WERI-Rb-1 (cell line): ENCODE measurements around the gene OMP.

Experiments used
- DNase-seq: peaks from one replicate; pipeline ENCODE4 v3.0.0-alpha.2; 2020
- H3K27ac ChIP-seq: fragments of 250-450 bp; sonication (Bioruptor Pico); 2 replicates; pipeline ENCODE4 v1.5.1; 2020; ENCODE audit warnings: mild to moderate bottlenecking, moderate library complexity
- H3K27me3 ChIP-seq: fragments of 250-450 bp; sonication (Bioruptor Pico); 2 replicates; pipeline ENCODE4 v1.5.1; 2021; ENCODE audit warnings: mild to moderate bottlenecking, low read depth, moderate library complexity; ENCODE audit not compliant: insufficient read depth, severe bottlenecking
- H3K36me3 ChIP-seq: fragments of 250-450 bp; sonication (Bioruptor Pico); 2 replicates; pipeline ENCODE4 v1.5.1; 2020; ENCODE audit warnings: mild to moderate bottlenecking, moderate library complexity
- H3K4me3 ChIP-seq: 2 replicates; pipeline ENCODE4 v1.5.1; 2011; ENCODE audit warnings: low read depth, mild to moderate bottlenecking, control low read depth, low read length
- H3K9me3 ChIP-seq: fragments of 250-450 bp; sonication (Bioruptor Pico); 2 replicates; pipeline ENCODE4 v1.5.1; 2021; ENCODE audit warnings: mild to moderate bottlenecking, moderate library complexity; ENCODE audit not compliant: severe bottlenecking
- TF ChIP-seq, protein P1 (sequence below): IDR thresholded peaks from 2 replicates; pipeline ENCODE4 v1.5.1; 2011; ENCODE audit warnings: low read depth, mild to moderate bottlenecking, control low read depth, inconsistent platforms, low read length

OMP gene

DNA sequence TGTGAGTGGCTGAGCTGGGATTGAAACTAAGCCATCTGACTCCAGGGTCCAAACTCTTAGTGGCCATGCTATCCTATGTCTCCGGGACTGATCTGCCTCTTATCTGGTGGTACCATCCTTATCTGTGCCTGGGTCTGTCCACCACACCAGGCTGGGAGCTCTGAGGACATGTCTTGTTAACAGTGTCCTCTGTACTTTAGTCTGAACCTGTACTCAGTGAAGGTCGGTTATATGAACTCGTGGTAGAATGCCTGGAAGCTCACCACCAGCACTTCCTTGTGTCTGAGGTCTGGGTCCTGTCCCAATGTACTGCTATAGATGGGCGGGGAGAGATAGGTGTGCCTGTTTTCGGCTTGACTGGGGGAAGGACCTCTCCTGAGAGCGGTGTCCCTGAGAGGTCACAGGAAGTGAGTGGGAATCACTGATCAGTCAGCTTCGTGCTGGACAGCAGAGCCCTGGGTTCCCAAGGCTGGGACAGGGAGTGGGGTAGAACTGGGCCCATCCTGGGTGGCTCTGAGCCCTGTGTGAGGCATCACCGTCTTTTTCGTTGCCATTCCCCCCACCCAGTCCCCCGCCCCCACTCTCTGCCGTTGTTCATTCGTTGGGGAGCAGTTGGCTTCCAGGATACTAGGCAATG is 34.3 kb downstream of the OMP start:
- peak overlapping the region; percentile 90 for H3K27ac ChIP-seq
- no peaks in the 10 kb centered on the region for H3K27me3 ChIP-seq
- H3K4me3 ChIP-seq, result peak overlapping the region; percentile 86
- peaks cover 10% of the 10 kb centered on the region for H3K36me3 ChIP-seq
- DNase-seq, result no peak
- H3K9me3 ChIP-seq, result no peaks in the 10 kb centered on the region
- TF ChIP-seq, protein P1, sequence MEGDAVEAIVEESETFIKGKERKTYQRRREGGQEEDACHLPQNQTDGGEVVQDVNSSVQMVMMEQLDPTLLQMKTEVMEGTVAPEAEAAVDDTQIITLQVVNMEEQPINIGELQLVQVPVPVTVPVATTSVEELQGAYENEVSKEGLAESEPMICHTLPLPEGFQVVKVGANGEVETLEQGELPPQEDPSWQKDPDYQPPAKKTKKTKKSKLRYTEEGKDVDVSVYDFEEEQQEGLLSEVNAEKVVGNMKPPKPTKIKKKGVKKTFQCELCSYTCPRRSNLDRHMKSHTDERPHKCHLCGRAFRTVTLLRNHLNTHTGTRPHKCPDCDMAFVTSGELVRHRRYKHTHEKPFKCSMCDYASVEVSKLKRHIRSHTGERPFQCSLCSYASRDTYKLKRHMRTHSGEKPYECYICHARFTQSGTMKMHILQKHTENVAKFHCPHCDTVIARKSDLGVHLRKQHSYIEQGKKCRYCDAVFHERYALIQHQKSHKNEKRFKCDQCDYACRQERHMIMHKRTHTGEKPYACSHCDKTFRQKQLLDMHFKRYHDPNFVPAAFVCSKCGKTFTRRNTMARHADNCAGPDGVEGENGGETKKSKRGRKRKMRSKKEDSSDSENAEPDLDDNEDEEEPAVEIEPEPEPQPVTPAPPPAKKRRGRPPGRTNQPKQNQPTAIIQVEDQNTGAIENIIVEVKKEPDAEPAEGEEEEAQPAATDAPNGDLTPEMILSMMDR, result no peak

DNA sequence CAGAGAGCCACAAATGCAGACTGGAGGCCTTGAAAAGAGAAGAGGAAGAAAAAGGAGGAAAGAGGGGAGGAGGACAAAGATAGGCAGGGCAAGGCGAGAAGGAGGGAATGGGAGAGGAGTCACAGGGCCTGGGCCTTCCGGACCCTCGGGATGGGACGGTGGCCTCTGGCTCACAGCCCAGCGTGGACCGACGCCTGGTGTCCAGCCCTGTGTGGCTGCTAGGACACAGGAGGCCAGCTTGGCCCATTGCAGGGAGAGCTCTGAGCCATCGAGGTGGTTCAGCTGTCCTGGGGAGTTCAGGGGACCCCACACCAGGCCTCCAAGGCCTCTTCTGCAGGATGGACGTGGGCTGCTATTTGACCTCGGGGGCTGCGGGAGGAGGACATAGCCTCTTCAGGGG is 34.8 kb downstream of the OMP start:
- Histone ChIP-seq H3K9me3 (no peaks in the 10 kb centered on the region), H3K36me3 (peaks cover 12% of the 10 kb centered on the region), H3K27me3 (no peaks in the 10 kb centered on the region), H3K27ac (peak overlapping the region; percentile 90), H3K4me3 (peak overlapping the region; percentile 86)
- TF ChIP-seq, protein P1, result no peak
- no peak for DNase-seq

DNA sequence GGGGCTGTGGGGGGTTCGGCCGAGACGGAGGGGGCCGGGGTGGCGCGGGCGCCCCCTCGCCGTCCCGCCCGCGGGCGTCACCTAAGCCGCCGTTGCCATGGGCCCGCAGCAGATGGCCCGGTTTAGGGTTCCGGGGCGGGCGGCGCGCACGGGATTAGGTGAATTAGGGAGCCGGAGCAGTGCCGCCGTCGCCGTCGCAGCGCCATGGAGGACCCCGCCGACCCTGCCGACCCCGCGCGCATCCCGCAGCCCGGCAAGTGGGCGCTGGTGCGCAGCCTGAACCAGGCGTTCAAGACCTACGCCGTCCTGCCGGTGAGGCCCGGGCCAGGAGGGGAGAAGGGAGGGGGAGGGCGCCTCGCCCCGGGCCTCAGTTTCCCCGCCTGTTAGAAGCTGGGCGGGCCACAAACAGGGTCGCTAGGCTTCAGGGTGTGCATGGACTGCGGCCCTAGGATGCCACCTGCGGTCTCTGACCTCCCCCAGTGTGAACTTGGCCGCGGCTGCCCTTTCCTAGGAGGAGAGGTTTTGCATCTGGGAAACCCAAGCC is 35.5 kb downstream of the OMP start:
- Histone ChIP-seq H3K9me3 (no peaks in the 10 kb centered on the region), H3K36me3 (peaks cover 20% of the 10 kb centered on the region), H3K27ac (peak overlapping the region; percentile 90), H3K27me3 (no peaks in the 10 kb centered on the region), H3K4me3 (peak overlapping the region; percentile 86)
- TF ChIP-seq, protein P1, result no peak
- peak; percentile 69 for DNase-seq

DNA sequence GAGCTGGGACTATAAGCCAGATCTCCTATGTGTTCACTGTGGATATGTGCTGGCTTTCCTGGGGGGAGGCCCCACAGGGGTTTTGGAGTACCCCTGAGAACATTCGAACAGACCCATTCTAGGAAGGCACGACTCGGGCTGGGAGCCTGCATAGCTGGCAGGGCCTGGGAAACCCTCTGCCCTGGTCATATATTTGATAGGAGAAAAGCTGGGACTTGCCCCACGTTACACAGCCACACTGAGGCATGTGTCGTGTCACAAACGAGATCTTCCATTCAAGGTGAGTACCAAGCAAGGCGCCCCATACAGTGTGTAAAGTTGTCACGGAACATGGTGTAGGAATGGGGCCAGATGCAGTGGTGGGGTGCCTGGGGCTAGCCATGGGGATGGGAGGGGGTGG is 36.6 kb downstream of the OMP start:
- peak overlapping the region; percentile 90 for H3K27ac ChIP-seq
- TF ChIP-seq, protein P1, result no peak
- H3K27me3 ChIP-seq, result no peaks in the 10 kb centered on the region
- no peak for DNase-seq
- H3K9me3 ChIP-seq, result no peaks in the 10 kb centered on the region
- peak overlapping the region; percentile 86 for H3K4me3 ChIP-seq
- H3K36me3 ChIP-seq, result peaks cover 28% of the 10 kb centered on the region

GRCh38 chr11:77140231-77140851 is 37.7 kb downstream of the OMP start:
- no peaks in the 10 kb centered on the region for H3K27me3 ChIP-seq
- TF ChIP-seq, protein P1, result no peak
- no peaks in the 10 kb centered on the region for H3K9me3 ChIP-seq
- H3K4me3 ChIP-seq, result no peak overlapping the region
- H3K27ac ChIP-seq, result peak overlapping the region; percentile 48
- DNase-seq, result peak; percentile 54
- peaks cover 36% of the 10 kb centered on the region for H3K36me3 ChIP-seq
